Measurements from ENCODE around the gene KRTAP1-3.
"Not testable (repeated sequence)": the region's sequence is repeated elsewhere in the genome, so short reads cannot be mapped to it uniquely, and the experiment has no call there.

KRTAP1-3 gene

DNA sequence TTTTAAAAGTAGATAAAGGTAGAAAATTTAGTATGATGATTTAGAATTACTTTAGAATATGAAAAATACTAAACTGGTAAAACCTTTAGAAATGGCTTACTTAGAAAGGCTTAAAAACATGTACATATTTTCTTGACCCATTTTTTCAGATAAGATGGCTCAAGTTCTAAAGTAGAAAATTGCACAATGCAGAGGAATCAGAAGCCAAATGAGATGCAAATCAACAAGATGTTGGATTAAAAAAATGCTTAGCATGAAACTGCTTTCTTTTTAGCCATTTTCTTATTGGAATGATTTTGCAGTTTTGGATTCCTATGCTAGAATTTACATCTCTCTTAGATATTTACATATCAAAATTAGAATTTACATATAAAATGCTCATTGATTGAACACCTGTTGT is 24.2 kb downstream of the KRTAP1-3 start:
- no peak for DNase-seq (ENCODE audit: low spot score)

DNA sequence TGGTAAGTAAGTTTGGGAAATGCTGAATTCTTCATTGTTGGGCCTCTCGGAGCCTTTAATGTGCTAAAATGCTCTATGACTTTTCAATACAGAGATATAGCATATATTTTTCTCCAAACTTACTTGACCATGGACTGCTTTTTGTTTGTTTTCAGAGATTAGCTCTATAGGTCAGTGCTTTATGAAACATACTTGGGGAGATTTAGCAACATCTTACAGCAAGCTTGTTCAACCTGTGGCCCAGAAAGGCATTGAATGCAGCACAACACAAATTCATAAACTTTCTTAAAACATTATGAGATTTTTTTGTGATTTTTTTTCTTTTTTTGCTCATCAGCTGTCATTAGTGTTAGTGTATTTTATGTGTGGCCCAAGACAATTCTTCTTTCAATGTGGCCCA is 24.7 kb downstream of the KRTAP1-3 start:
- DNase-seq (ENCODE audit: low spot score), result no peak

DNA sequence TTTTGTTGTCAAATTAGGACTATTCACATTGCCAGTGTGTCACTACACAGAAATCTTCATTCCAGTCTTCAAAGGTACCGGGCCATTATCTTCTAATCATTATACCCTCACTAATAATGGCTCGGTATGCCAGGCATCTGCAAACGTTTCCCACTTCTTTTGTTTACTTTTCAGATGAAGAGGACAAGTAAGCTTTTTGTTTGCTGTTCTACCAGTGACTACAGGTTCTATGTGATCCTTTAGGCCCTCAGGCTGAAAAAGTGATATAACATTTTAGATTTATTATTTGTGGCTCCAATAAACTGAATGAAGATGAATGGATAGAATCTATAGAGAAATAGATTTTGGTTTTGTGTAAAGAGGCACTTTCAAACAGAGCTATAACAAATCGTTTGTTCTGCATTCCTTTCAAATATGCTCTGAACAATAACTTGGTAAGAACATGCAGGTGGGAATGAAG is 25.3 kb downstream of the KRTAP1-3 start:
- no peak for DNase-seq (ENCODE audit: low spot score)

DNA sequence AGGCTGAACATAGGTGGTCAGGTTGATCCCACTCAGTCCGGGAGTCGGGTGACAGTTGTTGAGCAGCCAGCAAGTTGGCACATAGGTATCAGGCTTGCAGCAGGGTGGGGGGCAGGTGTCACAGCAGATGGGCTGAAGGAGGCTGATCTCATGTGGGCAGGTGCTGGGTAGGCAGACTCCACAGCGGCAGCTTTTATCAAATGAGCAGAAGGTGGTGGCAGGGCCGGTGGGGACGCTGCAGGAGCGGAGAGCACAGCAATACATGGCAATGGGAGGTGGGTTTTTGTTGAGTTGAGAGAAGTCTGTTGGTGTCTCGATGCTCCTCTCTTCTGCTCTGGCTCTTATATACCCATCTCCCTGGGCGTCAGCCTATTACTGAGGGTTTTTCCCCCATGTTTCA is 25.9 kb downstream of the KRTAP1-3 start, which contains the start of gene KRTAP3-1:
KRTAP3-1 (minus strand) TSS at position 318 of the 400 bp plus-strand sequence; CDS start at position 264, 54 bp downstream.
- no peak for DNase-seq (ENCODE audit: low spot score)

DNA sequence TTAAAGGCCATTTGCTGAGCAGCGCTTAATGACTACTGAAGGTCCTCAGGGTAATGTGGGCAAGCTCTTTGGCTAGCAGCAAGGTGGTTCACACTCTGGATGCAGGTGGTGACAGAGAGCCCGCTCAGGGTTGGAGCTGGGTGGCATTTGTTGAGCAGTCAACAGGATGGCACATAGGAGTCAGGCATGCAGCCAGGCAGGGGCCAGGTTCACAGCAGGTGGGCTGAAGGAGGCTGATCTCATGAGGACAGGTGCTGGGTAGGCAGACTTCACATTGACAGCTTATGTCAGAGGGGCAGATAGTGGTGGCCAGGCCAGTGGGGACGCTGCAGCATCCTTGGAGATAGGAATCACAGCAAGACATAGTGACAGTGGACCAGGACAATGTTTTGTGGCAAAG is 30.3 kb downstream of the KRTAP1-3 start:
- no peak for DNase-seq (ENCODE audit: low spot score)

DNA sequence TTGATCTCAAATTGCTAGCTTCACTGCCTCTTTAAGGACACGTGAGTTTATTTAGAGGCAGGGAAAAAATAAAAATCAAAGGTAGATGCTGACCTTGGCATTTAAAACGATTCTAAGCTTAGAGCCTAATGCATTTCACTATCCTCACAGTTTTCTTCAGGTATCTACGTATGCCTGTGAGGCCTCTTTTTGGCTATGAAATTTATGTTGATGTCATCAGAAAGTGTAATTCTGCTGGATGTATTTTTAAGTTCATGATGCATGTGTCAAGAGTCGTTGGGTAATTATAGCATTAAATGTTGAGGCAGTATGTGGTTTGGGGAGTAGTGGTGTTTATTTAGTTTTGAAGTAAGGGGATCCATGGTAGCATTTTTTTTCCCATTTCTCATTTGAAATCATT is 30.7 kb downstream of the KRTAP1-3 start:
- DNase-seq (ENCODE audit: low spot score), result no peak

DNA sequence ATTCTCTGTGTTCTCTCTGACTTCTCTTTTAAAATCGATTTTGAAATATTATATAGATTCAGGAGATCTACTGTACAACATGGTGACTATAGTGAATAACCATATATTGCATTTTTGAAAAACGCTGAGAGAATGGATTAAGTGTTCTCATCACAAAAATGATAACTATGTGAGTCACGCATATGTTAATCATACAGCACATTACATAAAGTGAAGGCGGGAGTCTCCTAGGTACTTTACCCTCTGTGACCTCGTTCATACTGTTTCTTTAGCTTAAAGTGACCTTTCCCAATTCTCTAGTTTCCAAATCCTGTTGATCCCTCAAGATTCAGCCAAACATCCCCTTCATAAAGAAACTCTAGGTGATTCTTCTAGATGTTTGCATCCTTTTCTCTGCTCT is 31.9 kb downstream of the KRTAP1-3 start:
- peak; percentile 5 for DNase-seq (ENCODE audit: low spot score)

DNA sequence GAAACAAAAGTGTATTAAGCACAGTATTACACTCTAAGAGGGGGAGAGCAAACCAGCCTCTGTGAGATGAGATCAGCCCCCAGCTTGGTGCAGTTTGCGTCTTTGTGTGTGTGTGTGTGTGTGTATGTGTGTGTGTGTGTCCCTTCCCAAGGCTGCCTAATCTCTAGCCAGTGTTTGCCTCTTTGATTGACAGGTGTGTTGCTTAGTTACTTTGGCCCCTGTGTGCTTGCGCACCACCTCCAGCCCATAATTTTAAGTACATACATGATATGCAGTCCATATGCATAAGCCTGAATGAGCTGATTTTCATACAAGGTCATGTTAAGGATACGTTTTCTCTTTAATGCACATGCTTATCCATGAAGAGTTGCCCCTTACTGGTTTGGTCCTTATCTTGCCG is 32.9 kb downstream of the KRTAP1-3 start:
- no peak for DNase-seq (ENCODE audit: low spot score)

DNA sequence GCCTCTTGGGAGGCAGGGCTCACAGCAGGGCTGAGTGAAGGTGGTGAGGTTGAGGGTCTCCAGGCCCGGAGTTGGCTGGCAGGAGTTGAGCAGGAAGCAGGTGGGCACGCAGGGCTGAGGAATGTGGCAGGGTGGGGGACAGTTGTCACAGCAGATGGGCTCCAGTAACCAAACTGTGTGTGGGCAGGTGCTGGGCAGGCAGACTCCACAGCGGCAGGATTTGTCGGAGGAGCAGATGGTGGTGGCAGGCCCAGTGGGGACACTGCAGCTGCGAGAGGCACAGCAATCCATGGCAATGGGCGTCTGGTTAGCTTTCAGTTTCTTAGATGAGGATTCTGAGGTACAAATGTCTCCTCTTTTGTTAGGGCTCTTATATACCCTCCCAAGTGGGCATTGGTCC is 35.1 kb downstream of the KRTAP1-3 start, which contains the start of gene KRTAP3-2:
KRTAP3-2 (minus strand) TSS at position 344 of the 400 bp plus-strand sequence; CDS start at position 291, 53 bp downstream.
- not testable (repeated sequence) for DNase-seq (ENCODE audit: low spot score)

DNA sequence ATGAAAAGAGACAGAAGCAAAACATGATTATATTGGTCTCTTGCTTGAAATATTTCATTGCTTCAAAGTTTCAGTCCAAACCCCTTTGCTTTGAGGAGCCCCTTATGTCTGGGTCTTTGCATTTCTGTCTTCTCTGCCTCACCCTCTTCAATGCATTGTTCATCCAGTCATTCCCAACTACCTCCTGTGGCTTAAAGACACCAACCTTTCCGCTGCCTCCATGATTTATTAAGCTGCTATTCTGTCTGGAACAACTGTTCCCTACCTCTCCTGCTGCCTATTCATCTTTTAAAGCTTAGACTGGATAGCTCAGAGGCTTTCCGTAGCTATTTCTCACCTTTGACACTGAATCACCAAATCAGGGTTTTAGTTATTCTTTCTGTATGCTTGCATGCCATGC is 37.3 kb downstream of the KRTAP1-3 start:
- no peak for DNase-seq (ENCODE audit: low spot score)

DNA sequence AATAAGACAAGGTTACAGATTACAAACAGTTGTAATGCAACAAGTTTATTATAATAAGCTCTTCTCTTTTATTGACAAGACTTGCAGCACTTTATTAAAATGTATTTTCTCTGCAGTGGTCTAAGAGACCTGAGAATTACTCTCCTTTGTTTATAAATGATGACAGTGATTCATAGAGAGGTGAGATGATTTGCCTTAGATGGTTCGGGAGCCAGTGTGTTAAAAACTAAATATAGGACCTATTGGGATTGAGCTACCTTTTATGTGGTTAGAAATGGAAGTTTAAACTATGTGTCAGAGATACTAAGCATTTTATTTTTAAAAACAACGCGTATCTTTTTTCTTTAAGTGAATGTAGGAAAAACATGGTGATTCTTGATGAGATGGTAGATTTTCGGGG is 37.8 kb downstream of the KRTAP1-3 start:
- DNase-seq (ENCODE audit: low spot score), result no peak

DNA sequence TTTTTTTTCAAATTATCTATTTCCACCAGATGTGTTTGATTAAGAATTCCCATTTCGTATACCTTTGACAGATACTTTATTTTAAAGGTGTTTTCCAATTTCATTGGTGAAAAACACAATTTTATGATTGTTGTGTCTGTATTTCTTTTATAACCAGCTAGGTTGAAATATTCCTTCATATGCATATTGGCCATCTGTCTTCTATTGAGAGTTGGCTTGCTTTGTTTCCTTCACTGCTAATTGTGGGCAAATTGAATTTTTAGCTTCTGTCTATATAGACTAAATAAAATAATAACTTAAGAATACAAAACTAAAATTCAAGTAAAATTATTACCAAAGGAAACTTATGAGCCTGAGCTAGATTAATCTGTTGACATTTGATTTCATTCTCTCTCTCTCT is 39.6 kb downstream of the KRTAP1-3 start:
- DNase-seq (ENCODE audit: low spot score), result no peak

DNA sequence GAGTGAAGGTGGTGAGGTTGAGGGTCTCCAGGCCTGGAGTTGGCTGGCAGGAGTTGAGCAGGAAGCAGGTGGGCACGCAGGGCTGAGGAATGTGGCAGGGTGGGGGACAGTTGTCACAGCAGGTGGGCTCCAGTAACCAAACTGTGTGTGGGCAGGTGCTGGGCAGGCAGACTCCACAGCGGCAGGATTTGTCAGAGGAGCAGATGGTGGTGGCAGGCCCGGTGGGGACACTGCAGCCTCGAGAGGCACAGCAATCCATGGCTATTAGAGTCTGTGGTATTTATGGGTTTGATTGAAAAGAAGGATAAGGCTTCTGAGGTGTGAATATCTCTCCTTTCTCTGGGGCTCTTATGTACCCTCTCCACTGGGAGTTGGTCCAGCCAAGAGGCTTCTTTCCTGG is 40.8 kb downstream of the KRTAP1-3 start, which contains the start of gene KRTAP3-3:
KRTAP3-3 (minus strand) TSS at position 326 of the 400 bp plus-strand sequence; CDS start at position 259, 67 bp downstream.
- DNase-seq (ENCODE audit: low spot score), result no peak

DNA sequence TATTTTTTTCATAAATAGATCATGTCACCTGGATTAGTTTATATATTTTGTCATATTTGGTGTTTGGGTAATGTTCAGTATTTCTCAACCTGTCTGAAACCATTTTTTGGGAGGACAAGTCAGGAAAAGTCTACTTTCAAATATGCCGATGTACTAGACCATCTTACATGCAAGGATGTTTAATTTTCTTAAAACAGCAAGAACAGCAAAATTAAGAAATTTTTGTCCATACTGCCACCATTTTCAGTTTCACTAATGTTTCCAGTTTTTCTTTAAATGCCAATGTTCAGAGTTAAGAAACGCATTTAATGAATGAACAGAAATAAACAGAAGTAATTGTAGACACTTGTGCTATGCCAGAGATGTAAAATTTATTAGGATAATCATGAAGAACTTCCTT is 41.6 kb downstream of the KRTAP1-3 start:
- DNase-seq (ENCODE audit: low spot score), result no peak

DNA sequence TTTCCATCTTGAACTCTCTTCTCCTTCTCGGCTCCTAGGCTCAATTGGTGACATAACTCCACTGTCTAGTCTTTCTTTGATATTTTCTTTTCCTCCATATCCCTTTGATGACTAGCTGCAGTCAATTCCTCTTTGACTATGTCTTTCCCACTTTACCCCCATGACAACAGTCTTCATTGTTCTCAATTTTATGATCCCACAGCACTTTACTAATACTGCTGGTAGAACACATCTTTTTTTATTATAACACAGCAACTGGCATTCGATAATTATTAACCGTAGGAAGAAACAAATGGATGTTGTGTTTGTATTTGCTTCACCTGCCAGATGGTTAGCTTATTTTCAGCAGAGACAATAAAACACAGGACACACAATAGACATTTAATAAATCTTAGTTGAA is 42.0 kb downstream of the KRTAP1-3 start:
- no peak for DNase-seq (ENCODE audit: low spot score)

DNA sequence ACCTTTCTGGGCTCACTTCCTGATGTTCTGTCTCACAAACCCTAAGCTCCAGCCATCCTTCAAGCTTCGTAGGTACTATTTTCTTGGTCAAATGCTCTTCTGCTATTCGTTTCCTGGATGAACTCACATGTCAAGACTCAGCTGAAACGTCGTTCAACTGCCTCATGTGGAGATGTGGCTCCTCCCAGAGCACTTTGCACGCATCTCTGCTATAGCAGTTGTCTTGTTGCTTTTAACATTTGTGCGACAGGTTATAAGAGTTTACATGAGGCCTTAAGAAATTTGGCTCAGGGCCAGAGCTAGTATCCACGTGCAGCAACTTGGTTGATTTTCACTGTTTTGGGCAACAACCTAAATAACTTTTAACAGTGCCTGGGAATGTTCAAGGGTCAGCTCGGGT is 47.8 kb downstream of the KRTAP1-3 start:
- DNase-seq (ENCODE audit: low spot score), result no peak

DNA sequence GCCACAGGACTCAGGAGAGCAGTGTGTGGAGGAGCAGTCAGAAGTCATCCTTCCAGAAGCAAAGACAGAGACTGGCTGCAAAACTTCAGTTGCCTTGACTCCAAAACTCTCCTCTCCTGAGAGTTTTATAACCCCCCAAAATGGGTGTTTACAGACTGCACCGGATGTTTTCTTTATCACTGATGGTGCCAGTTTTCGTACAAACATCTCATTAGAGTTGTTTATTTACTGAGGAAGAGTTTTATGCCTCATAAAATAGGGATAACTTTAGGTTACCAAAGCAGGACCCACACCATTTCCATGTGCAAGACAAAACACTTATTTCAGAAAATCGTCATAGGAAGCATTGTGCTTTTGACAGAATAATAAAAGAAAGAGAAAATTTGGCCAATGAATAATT is 50.4 kb downstream of the KRTAP1-3 start, which contains the start of gene KRT40:
KRT40 (minus strand) TSS at position 101 of the 400 bp plus-strand sequence; CDS start at position 48, 53 bp downstream.
- no peak for DNase-seq (ENCODE audit: low spot score)

Measured in putamen (tissue), 1 donor.